GM19397 (cell line): Measurements from ENCODE around the gene RDX.
"Not testable (repeated sequence)": the region's sequence is repeated elsewhere in the genome, so short reads cannot be mapped to it uniquely, and the experiment has no call there.

Experiments used
- ATAC-seq: cut with Tn5 transposase; IDR thresholded peaks from one replicate; pipeline ENCODE4 v1.9.1; 2021; ENCODE audit warnings: mild to moderate bottlenecking, moderate library complexity; ENCODE audit not compliant: unreplicated experiment

RDX gene

GRCh38 chr11:110280595-110280994 lies 15.8 kb downstream of the RDX start:
- not testable (repeated sequence) for ATAC-seq

- ATAC-seq = no peak
Measured at GRCh38 chr11:110279881-110280280, 16.5 kb downstream of the RDX start.

GRCh38 chr11:110272919-110273318 lies 23.5 kb downstream of the RDX start:
- ATAC-seq = no peak

- ATAC-seq = no peak
Measured at GRCh38 chr11:110269996-110270395, 26.4 kb downstream of the RDX start.

GRCh38 chr11:110268441-110268840 lies 28.0 kb downstream of the RDX start:
- no peak for ATAC-seq

- no peak for ATAC-seq
Measured at GRCh38 chr11:110262072-110262403, 34.4 kb downstream of the RDX start.

GRCh38 chr11:110261195-110262071 lies 35.0 kb downstream of the RDX start:
- no peak for ATAC-seq

GRCh38 chr11:110253525-110253924 lies 42.9 kb downstream of the RDX start:
- no peak for ATAC-seq

- no peak for ATAC-seq
Measured at GRCh38 chr11:110251836-110252235, 44.6 kb downstream of the RDX start.

GRCh38 chr11:110250168-110250567 lies 46.2 kb downstream of the RDX start:
- ATAC-seq = no peak

- ATAC-seq = no peak
Measured at GRCh38 chr11:110249766-110250165, 46.6 kb downstream of the RDX start.

- ATAC-seq = no peak
Measured at GRCh38 chr11:110249066-110249465, 47.3 kb downstream of the RDX start.

GRCh38 chr11:110243791-110244190 lies 52.6 kb downstream of the RDX start:
- ATAC-seq = no peak

GRCh38 chr11:110242746-110243145 lies 53.7 kb downstream of the RDX start:
- no peak for ATAC-seq

GRCh38 chr11:110242188-110242587 lies 54.2 kb downstream of the RDX start:
- no peak for ATAC-seq

GRCh38 chr11:110235966-110236365 lies 60.4 kb downstream of the RDX start:
- ATAC-seq = no peak

GRCh38 chr11:110230377-110230776 lies 66.0 kb downstream of the RDX start:
- no peak for ATAC-seq

- ATAC-seq = no peak
Measured at GRCh38 chr11:110219006-110219785, 77.2 kb downstream of the RDX start.

- ATAC-seq = no peak
Measured at GRCh38 chr11:110217936-110218335, 78.5 kb downstream of the RDX start.

GRCh38 chr11:110217223-110217877 lies 79.1 kb downstream of the RDX start:
- ATAC-seq = no peak

GRCh38 chr11:110209313-110209694 lies 87.1 kb downstream of the RDX start:
- ATAC-seq = not testable (repeated sequence)
